ENCODE results near the gene LPIN3.

Gene LPIN3

GRCh38 chr20:41373931-41374920 is 33.6 kb downstream of the LPIN3 start:
- DNase-seq (ENCODE audit: insufficient read length, low spot score) (no peak), FAIRE-seq (no peak)
- TF ChIP-seq CTCF (IDR thresholded peaks at IDR 0.05; ENCODE audit: insufficient read depth, missing control alignments) = no peak

DNA sequence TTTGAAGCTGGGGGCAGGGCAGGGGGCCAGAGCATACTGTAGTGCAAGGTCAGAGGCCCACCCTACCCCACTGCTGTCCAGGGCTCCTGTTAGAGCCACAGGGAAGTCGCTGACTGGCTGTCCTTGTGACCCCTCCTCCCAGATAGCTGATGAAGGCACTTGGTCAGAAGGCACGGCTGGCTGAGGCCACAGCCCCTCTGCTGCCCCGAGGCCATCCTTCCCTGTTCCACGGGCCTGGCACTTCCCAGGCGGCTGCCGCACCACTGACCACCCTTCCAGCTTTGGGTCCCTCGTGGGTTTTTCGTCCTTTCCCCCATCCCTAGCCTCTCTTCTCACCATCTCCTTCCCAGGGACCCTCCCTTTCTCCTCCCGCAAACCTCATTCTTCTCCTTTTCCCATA is 35.2 kb downstream of the LPIN3 start:
- FAIRE-seq (no peak), DNase-seq (ENCODE audit: insufficient read length, low spot score) (no peak)
- TF ChIP-seq CTCF (IDR thresholded peaks at IDR 0.05; ENCODE audit: insufficient read depth, missing control alignments) = no peak

GRCh38 chr20:41376349-41376748 is 35.7 kb downstream of the LPIN3 start:
- DNase-seq (ENCODE audit: insufficient read length, low spot score) (no peak), FAIRE-seq (no peak)
- TF ChIP-seq CTCF (IDR thresholded peaks at IDR 0.05; ENCODE audit: insufficient read depth, missing control alignments) = no peak

DNA sequence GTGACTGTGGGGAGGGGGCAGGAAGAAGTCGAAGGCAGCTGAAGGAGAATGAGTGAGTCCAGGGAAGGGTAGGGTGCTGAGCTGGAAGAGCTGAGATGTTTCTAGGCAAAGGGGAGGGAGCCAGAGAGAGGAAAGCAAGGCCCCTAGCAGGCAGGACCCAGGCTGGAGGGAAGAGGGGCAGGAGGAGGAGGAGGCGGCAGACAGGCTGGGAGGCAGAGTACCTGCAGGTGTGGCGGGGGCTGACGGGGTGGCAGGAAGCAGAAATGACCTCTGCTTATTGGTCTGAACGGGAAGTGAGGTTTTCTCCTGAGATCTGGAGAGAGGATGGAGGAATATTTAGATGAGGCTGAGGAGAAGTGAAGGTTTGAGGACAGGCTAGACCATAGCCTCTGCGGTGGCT is 36.7 kb downstream of the LPIN3 start:
- TF ChIP-seq CTCF (IDR thresholded peaks at IDR 0.05; ENCODE audit: insufficient read depth, missing control alignments) = no peak
- DNase-seq (ENCODE audit: insufficient read length, low spot score) (no peak), FAIRE-seq (no peak)

- no peak for FAIRE-seq
- DNase-seq (ENCODE audit: insufficient read length, low spot score) = no peak
- TF ChIP-seq CTCF (IDR thresholded peaks at IDR 0.05; ENCODE audit: insufficient read depth, missing control alignments) = no peak
These were observed 38.9 kb downstream of the LPIN3 start for GRCh38 chr20:41379551-41379950.

- TF ChIP-seq CTCF (IDR thresholded peaks at IDR 0.05; ENCODE audit: insufficient read depth, missing control alignments) = no peak
- FAIRE-seq (no peak), DNase-seq (ENCODE audit: insufficient read length, low spot score) (no peak)
These were observed 40.1 kb downstream of the LPIN3 start for GRCh38 chr20:41380551-41381193.

All from D721Med (cell line).